ENCODE results near the gene DLEU7.

- TF ChIP-seq CBX8 (IDR thresholded peaks at IDR 0.05; ENCODE audit: borderline replicate concordance, extremely low read depth, low read depth, low read length, poor library complexity, severe bottlenecking), result no peak
- no peak for TF ChIP-seq ZSCAN32 (CRISPR knock-in tag; IDR thresholded peaks at IDR 0.05)
- no peak for TF ChIP-seq DPF2 (IDR thresholded peaks at IDR 0.05)
- no peak for TF ChIP-seq EZH2 (IDR thresholded peaks at IDR 0.05; ENCODE audit: borderline replicate concordance, low read depth, low read length)
- TF ChIP-seq CBX2 (IDR thresholded peaks at IDR 0.05; ENCODE audit: insufficient read depth, low read length, poor library complexity, severe bottlenecking), result no peak
- TF ChIP-seq ERF (CRISPR knock-in tag; IDR thresholded peaks at IDR 0.05), result no peak
- no peak for TF ChIP-seq CHD4 (IDR thresholded peaks at IDR 0.05; ENCODE audit: insufficient read depth, insufficient replicate concordance, low read depth, low read length, poor library complexity, severe bottlenecking)
- no peak for TF ChIP-seq ZNF311 (CRISPR knock-in tag; IDR thresholded peaks at IDR 0.05)
- no peak for TF ChIP-seq BDP1 (IDR thresholded peaks at IDR 0.05; ENCODE audit: insufficient read depth, insufficient read length)
- TF ChIP-seq RCOR1 (IDR thresholded peaks at IDR 0.05; ENCODE audit: borderline replicate concordance in 1 of 2, low read depth in 2 of 2, low read length in 2 of 2), result no peak
- TF ChIP-seq SP1 (CRISPR knock-in tag; IDR thresholded peaks at IDR 0.05), result no peak
Measured at GRCh38 chr13:50838031-50838430, 5.5 kb downstream of the DLEU7 start.

All from K562 (cell line).